A549 (cell line): ENCODE data around the gene SH3PXD2A.

Experiments
- BHLHE40 ChIP-seq: IDR thresholded peaks from 2 replicates; pipeline ENCODE4 v1.6.1; 2012; ENCODE audit warnings: low read depth, low read length, inconsistent platforms
- CEBPB ChIP-seq, 2 experiments: fragments of >200 bp in 1 of 2; sonication (Bioruptor Twin) in 1 of 2; formaldehyde crosslinking in 1 of 2; IDR thresholded peaks; 2 replicates each; pipeline ENCODE4 v1.6.1; 2012 to 2016
- CHD2 ChIP-seq: fragments of 150-350 bp; IDR thresholded peaks from 2 replicates; pipeline ENCODE4 v1.6.1; 2014; ENCODE audit warnings: low read length; ENCODE audit not compliant: partially characterized antibody
- CTCF ChIP-seq: fragments of >200 bp; sonication (Bioruptor Twin); formaldehyde crosslinking; IDR thresholded peaks from 3 replicates; pipeline ENCODE4 v1.5.1; 2016
- EP300 ChIP-seq, 2 experiments: fragments of >200 bp; sonication (Bioruptor Twin); formaldehyde crosslinking; IDR thresholded peaks; 2 replicates in 1 of 2; 3 replicates in 1 of 2; pipeline ENCODE4 v1.6.1; 2016 to 2017
- MYC ChIP-seq: IDR thresholded peaks from 2 replicates; pipeline ENCODE4 v1.6.1; 2012; ENCODE audit warnings: mild to moderate bottlenecking, inconsistent platforms, low read length, improper control_type of control experiment, borderline replicate concordance

DNA sequence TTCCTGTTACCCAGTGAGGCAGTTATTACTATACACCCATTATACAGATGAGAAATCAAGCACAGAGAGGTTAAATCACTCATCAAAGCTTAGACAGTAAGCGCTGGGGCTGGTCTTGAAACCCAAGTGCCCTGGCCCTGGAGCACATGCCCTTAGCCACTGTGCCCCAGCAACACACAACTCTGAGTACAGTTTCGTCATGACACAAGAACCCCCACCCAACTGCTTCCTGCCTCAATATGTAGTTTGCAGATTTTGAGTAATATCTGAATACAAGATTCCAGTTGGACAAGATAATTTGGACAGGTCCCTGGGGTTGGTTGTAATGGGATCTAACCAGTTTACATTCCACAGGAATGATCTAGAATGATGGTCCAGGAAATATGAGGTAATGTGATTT is 62.8 kb downstream of the SH3PXD2A start:
- TF ChIP-seq MYC (no peak), EP300 (IDR thresholded peaks at IDR 0.05) (no peak), CHD2 (no peak), BHLHE40 (no peak), CTCF (no peak), CEBPB (IDR thresholded peaks at IDR 0.05) (no peak)
